Endodermal cell (in vitro differentiated cells): ENCODE measurements around the gene ATXN7L1. TPM values are rescaled to one million over a fixed set of nuclear protein-coding genes. Genes with fewer than 3 reads are reported as not detected.
A peak's percentile ranks its signal among the peaks of the same experiment; 100 is the strongest.

Source experiments
- DNase-seq: peaks from one replicate; pipeline ENCODE4 v3.0.0-alpha.2; 2017
- H3K27ac ChIP-seq: 2 replicates; pipeline ENCODE4 v1.5.1; 2013; ENCODE audit warnings: mild to moderate bottlenecking, low read depth, low read length, moderate library complexity
- H3K27me3 ChIP-seq: 2 replicates; pipeline ENCODE4 v1.6.1; 2013; ENCODE audit warnings: mild to moderate bottlenecking, low read length, moderate library complexity; ENCODE audit not compliant: insufficient read depth, control insufficient read depth, poor library complexity, severe bottlenecking
- H3K36me3 ChIP-seq: 2 replicates; pipeline ENCODE4 v1.7.0; 2013; ENCODE audit warnings: mild to moderate bottlenecking, low read length, moderate library complexity; ENCODE audit not compliant: control insufficient read depth, insufficient read depth
- H3K4me1 ChIP-seq: one replicate; pipeline ENCODE4 v1.7.0; 2013; ENCODE audit warnings: low read length; ENCODE audit not compliant: control insufficient read depth, insufficient read depth
- H3K4me3 ChIP-seq: 2 replicates; pipeline ENCODE4 v1.5.1; 2013; ENCODE audit warnings: mild to moderate bottlenecking, low read length, moderate library complexity
- H3K9ac ChIP-seq: 2 replicates; pipeline ENCODE4 v1.6.1; 2013; ENCODE audit warnings: mild to moderate bottlenecking, low read length, moderate library complexity; ENCODE audit not compliant: poor library complexity, severe bottlenecking; ENCODE audit errors: extremely low read depth
- H3K9me3 ChIP-seq: 2 replicates; pipeline ENCODE4 v1.6.1; 2013; ENCODE audit warnings: mild to moderate bottlenecking, low read length, moderate library complexity; ENCODE audit not compliant: control insufficient read depth
- H3K27ac Mint-ChIP-seq: 2 replicates; pipeline ENCODE4 v1.8.0; 2020; ENCODE audit warnings: mixed read lengths
- H3K27me3 Mint-ChIP-seq: 2 replicates; pipeline ENCODE4 v1.8.0; 2021; ENCODE audit warnings: mild to moderate bottlenecking, mixed read lengths; ENCODE audit not compliant: insufficient read depth
- H3K36me3 Mint-ChIP-seq: 2 replicates; pipeline ENCODE4 v1.8.0; 2020; ENCODE audit warnings: low read depth, mixed read lengths
- H3K4me1 Mint-ChIP-seq: 2 replicates; pipeline ENCODE4 v1.8.0; 2020; ENCODE audit warnings: mixed read lengths
- H3K4me3 Mint-ChIP-seq: 2 replicates; pipeline ENCODE4 v1.8.0; 2020; ENCODE audit warnings: mild to moderate bottlenecking, moderate library complexity, mixed read lengths
- H3K9me3 Mint-ChIP-seq: 2 replicates; pipeline ENCODE4 v1.8.0; 2020; ENCODE audit warnings: mild to moderate bottlenecking, mixed read lengths
- WGBS, 2 experiments: methylation state at CpG; one replicate each; pipeline versions ENCODE4 v1.1.5 to v1.1.7; 2013; ENCODE audit warnings: missing lambda C conversion rate in 2 of 2, mixed read lengths in 1 of 2; ENCODE audit not compliant: insufficient coverage in 1 of 2, insufficient read length in 1 of 2; 5-methylcytosine and 5-hydroxymethylcytosine counted together
- total RNA-seq, 2 donors: library from RNA; stranded (reverse); fragmentation: NEBNext Ultra II Directional in 1 of 2; extraction: Animal tissue kit (Norgen Biotek cat#: 25700) in 1 of 2; gene quantifications; 2 replicates in 1 of 2; 3 replicates in 1 of 2; pipeline ENCODE4 v1.2.1, GENCODE V29; 2021
- TF ChIP-seq, protein P1 (sequence below): fragments of 200-600 bp; sonication (generic); conservative IDR thresholded peaks from 2 replicates; pipeline ENCODE4 v1.5.0; 2021; ENCODE audit warnings: antibody characterized with exemption, mild to moderate bottlenecking

Gene ATXN7L1
- total RNA-seq, 2 donors from 2014 or later, result 16.9 to 30.4 TPM

DNA sequence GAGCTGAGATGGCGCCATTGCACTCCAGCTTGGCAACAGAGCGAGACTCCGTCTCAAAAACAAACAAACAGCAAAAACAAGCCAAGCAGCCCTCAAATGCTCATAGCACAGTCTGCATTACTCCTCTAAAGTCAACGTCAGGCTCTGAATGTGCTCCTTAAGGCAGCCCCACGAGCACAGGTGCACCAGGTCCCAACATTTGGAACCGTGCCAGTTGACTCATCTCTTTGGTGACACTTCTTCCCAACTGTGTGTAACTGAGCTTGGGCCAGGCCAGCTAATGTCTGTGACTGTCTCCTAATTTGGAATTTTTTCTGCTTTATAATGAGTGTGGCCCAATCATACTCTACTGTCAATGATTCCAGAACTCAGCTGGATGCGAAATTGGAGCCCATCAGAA, 228.8 kb downstream of the ATXN7L1 start:
- 92 to 96% methylated on average over 7 of the region's 7 CpGs for WGBS, 2 experiments
- H3K9me3 Mint-ChIP-seq, result no peaks in the 10 kb centered on the region
- Histone ChIP-seq H3K9ac (no peak overlapping the region), H3K27ac (no peak overlapping the region), H3K4me3 (no peak overlapping the region), H3K4me1 (peaks cover 44% of the 10 kb centered on the region), H3K36me3 (no peaks in the 10 kb centered on the region), H3K9me3 (no peaks in the 10 kb centered on the region), H3K27me3 (no peaks in the 10 kb centered on the region)
- H3K4me3 Mint-ChIP-seq, result no peak overlapping the region
- H3K4me1 Mint-ChIP-seq, result peaks cover 69% of the 10 kb centered on the region
- H3K27ac Mint-ChIP-seq, result no peak overlapping the region
- TF ChIP-seq, protein P1, sequence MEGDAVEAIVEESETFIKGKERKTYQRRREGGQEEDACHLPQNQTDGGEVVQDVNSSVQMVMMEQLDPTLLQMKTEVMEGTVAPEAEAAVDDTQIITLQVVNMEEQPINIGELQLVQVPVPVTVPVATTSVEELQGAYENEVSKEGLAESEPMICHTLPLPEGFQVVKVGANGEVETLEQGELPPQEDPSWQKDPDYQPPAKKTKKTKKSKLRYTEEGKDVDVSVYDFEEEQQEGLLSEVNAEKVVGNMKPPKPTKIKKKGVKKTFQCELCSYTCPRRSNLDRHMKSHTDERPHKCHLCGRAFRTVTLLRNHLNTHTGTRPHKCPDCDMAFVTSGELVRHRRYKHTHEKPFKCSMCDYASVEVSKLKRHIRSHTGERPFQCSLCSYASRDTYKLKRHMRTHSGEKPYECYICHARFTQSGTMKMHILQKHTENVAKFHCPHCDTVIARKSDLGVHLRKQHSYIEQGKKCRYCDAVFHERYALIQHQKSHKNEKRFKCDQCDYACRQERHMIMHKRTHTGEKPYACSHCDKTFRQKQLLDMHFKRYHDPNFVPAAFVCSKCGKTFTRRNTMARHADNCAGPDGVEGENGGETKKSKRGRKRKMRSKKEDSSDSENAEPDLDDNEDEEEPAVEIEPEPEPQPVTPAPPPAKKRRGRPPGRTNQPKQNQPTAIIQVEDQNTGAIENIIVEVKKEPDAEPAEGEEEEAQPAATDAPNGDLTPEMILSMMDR, result no peak
- H3K27me3 Mint-ChIP-seq, result no peaks in the 10 kb centered on the region
- DNase-seq, result no peak
- peaks cover 18% of the 10 kb centered on the region for H3K36me3 Mint-ChIP-seq

DNA sequence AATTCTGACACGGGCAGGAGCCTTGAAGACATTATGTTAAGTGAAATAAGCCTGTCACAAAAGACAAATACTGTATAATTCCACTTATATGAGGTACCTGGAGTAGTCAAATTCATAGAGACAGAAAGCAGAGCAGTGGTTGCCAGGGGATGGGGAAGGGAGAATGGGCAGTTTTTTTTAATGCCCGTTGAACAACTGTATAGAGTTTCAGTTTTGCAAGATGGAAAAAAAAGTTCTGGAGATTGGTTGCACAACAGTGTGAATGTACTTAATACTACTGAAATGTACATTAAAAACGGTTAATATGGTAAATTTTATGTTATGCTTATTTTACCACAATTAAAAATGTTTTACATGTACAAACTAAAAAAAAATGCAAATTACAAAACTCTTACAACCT, 231.5 kb downstream of the ATXN7L1 start:
- Histone ChIP-seq H3K4me1 (peaks cover 24% of the 10 kb centered on the region), H3K4me3 (no peak overlapping the region), H3K9me3 (no peaks in the 10 kb centered on the region), H3K27ac (no peak overlapping the region), H3K9ac (no peak overlapping the region), H3K36me3 (peaks cover 6% of the 10 kb centered on the region), H3K27me3 (no peaks in the 10 kb centered on the region)
- H3K9me3 Mint-ChIP-seq, result no peaks in the 10 kb centered on the region
- no peak overlapping the region for H3K4me3 Mint-ChIP-seq
- TF ChIP-seq, protein P1, result no peak
- H3K27ac Mint-ChIP-seq, result peak overlapping the region; percentile 33
- no peaks in the 10 kb centered on the region for H3K27me3 Mint-ChIP-seq
- H3K36me3 Mint-ChIP-seq, result peaks cover 26% of the 10 kb centered on the region
- 88 to 100% methylated on average over 1 to 2 of the region's 3 CpGs for WGBS, 2 experiments
- H3K4me1 Mint-ChIP-seq, result peaks cover 51% of the 10 kb centered on the region
- peak; percentile 20 for DNase-seq

DNA sequence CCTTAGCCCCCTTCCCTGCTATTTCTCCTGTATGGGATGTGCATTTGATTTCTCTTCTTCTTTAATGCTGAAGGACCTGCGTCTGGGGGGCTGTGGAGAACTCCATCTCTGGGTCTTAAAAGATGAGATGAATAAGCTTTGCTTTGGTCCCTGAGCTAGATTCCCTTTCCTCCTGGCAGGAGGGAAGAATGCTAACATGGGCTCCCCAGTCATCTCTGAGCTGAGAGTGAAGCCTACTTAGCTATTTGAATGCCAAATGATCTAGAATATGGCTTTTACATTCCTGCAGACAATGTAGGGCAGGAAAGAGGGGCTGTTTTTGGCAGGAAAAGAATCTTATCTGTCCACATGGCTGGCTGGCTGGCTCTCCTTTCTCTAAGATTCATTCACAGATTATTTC, 232.5 kb downstream of the ATXN7L1 start:
- 47% methylated on average over 1 of the region's 1 CpG; no CpG with 5 or more reads in 1 of the 2 experiments for WGBS, 2 experiments
- H3K27me3 ChIP-seq, result no peaks in the 10 kb centered on the region
- Mint-ChIP-seq H3K27me3 (no peaks in the 10 kb centered on the region), H3K4me1 (peaks cover 50% of the 10 kb centered on the region), H3K9me3 (no peaks in the 10 kb centered on the region), H3K36me3 (peaks cover 26% of the 10 kb centered on the region), H3K27ac (peak overlapping the region; percentile 86), H3K4me3 (no peak overlapping the region)
- no peak overlapping the region for H3K27ac ChIP-seq
- H3K4me3 ChIP-seq, result no peak overlapping the region
- peaks cover 6% of the 10 kb centered on the region for H3K36me3 ChIP-seq
- TF ChIP-seq, protein P1, result no peak
- H3K9ac ChIP-seq, result no peak overlapping the region
- H3K9me3 ChIP-seq, result no peaks in the 10 kb centered on the region
- DNase-seq, result peak; percentile 61
- peaks cover 27% of the 10 kb centered on the region for H3K4me1 ChIP-seq
